ENCODE measurements around the gene VPS4A.

The VPS4A gene

GRCh38 chr16:69318177-69318910 lies 7.2 kb downstream of the VPS4A start:
- Histone ChIP-seq H3K9me3 (no peaks in the 10 kb centered on the region), H3K4me3 (no peak overlapping the region), H3K4me2 (no peak overlapping the region), H4K20me1 (peaks cover 99% of the 10 kb centered on the region), H3K27me3 (no peaks in the 10 kb centered on the region), H3K36me3 (peaks cover 100% of the 10 kb centered on the region), H3K9ac (no peak overlapping the region), H3K27ac (no peak overlapping the region), H3K4me1 (peaks cover 49% of the 10 kb centered on the region)
- no peak for TF ChIP-seq Cebpa-rat (IDR thresholded peaks at IDR 0.05)

- H3K4me3 ChIP-seq, result no peak overlapping the region
- no peaks in the 10 kb centered on the region for H3K9me3 ChIP-seq
- H3K4me1 ChIP-seq, result peaks cover 49% of the 10 kb centered on the region
- 0 out of 2 replicates have a peak overlapping the region, but pooled peaks have one; percentile 60 for H3K27ac ChIP-seq
- TF ChIP-seq Cebpa-rat (IDR thresholded peaks at IDR 0.05), result no peak
- H4K20me1 ChIP-seq, result peaks cover 99% of the 10 kb centered on the region
- no peak overlapping the region for H3K4me2 ChIP-seq
- H3K9ac ChIP-seq, result no peak overlapping the region
- peaks cover 100% of the 10 kb centered on the region for H3K36me3 ChIP-seq
- no peaks in the 10 kb centered on the region for H3K27me3 ChIP-seq
Measured at GRCh38 chr16:69318911-69319289, 7.8 kb downstream of the VPS4A start.

GRCh38 chr16:69319381-69319780 lies 8.2 kb downstream of the VPS4A start:
- no peak for TF ChIP-seq Cebpa-rat (IDR thresholded peaks at IDR 0.05)
- 0 out of 2 replicates have a peak overlapping the region, but pooled peaks have one; percentile 60 for H3K27ac ChIP-seq
- H3K9ac ChIP-seq, result no peak overlapping the region
- H4K20me1 ChIP-seq, result peaks cover 99% of the 10 kb centered on the region
- peaks cover 100% of the 10 kb centered on the region for H3K36me3 ChIP-seq
- H3K4me1 ChIP-seq, result peaks cover 49% of the 10 kb centered on the region
- no peaks in the 10 kb centered on the region for H3K9me3 ChIP-seq
- no peak overlapping the region for H3K4me2 ChIP-seq
- no peaks in the 10 kb centered on the region for H3K27me3 ChIP-seq
- no peak overlapping the region for H3K4me3 ChIP-seq

GRCh38 chr16:69319826-69320739 lies 8.9 kb downstream of the VPS4A start:
- Histone ChIP-seq H3K27ac (peak overlapping the region; percentile 60), H3K4me3 (peak overlapping the region; percentile 44; the same call in 1 of the 2 replicates), H3K4me1 (peaks cover 56% of the 10 kb centered on the region), H3K9ac (peak overlapping the region; percentile 33), H4K20me1 (peaks cover 99% of the 10 kb centered on the region), H3K36me3 (peaks cover 100% of the 10 kb centered on the region), H3K4me2 (peak overlapping the region; percentile 81), H3K9me3 (no peaks in the 10 kb centered on the region), H3K27me3 (no peaks in the 10 kb centered on the region)
- TF ChIP-seq Cebpa-rat (IDR thresholded peaks at IDR 0.05), result no peak

GRCh38 chr16:69320740-69321073 lies 9.6 kb downstream of the VPS4A start:
- peaks cover 99% of the 10 kb centered on the region for H4K20me1 ChIP-seq
- H3K36me3 ChIP-seq, result peaks cover 100% of the 10 kb centered on the region
- no peaks in the 10 kb centered on the region for H3K9me3 ChIP-seq
- peak overlapping the region; percentile 60 for H3K27ac ChIP-seq
- H3K27me3 ChIP-seq, result no peaks in the 10 kb centered on the region
- peaks cover 62% of the 10 kb centered on the region for H3K4me1 ChIP-seq
- peak overlapping the region; percentile 44; the same call in 1 of the 2 replicates for H3K4me3 ChIP-seq
- TF ChIP-seq Cebpa-rat (IDR thresholded peaks at IDR 0.05), result no peak
- H3K9ac ChIP-seq, result peak overlapping the region; percentile 33
- H3K4me2 ChIP-seq, result peak overlapping the region; percentile 81

GRCh38 chr16:69321080-69321479 lies 9.9 kb downstream of the VPS4A start:
- Histone ChIP-seq H3K4me2 (peak overlapping the region; percentile 81), H3K9me3 (no peaks in the 10 kb centered on the region), H3K9ac (peak overlapping the region; percentile 33), H3K4me3 (peak overlapping the region; percentile 44; the same call in 1 of the 2 replicates), H3K36me3 (peaks cover 100% of the 10 kb centered on the region), H3K4me1 (peaks cover 66% of the 10 kb centered on the region), H4K20me1 (peaks cover 99% of the 10 kb centered on the region), H3K27ac (peak overlapping the region; percentile 60), H3K27me3 (no peaks in the 10 kb centered on the region)
- no peak for TF ChIP-seq Cebpa-rat (IDR thresholded peaks at IDR 0.05)

GRCh38 chr16:69322343-69322742 lies 11.2 kb downstream of the VPS4A start:
- Histone ChIP-seq H3K4me1 (peaks cover 78% of the 10 kb centered on the region), H3K27ac (peak overlapping the region; percentile 55; the same call in 1 of the 2 replicates), H3K36me3 (peaks cover 100% of the 10 kb centered on the region), H4K20me1 (peaks cover 99% of the 10 kb centered on the region), H3K27me3 (no peaks in the 10 kb centered on the region), H3K4me2 (peak overlapping the region; percentile 81), H3K4me3 (peak overlapping the region; percentile 5; the same call in 1 of the 2 replicates), H3K9ac (peak overlapping the region; percentile 43), H3K9me3 (no peaks in the 10 kb centered on the region)
- no peak for TF ChIP-seq Cebpa-rat (IDR thresholded peaks at IDR 0.05)

GRCh38 chr16:69323415-69323814 lies 12.3 kb downstream of the VPS4A start:
- H4K20me1 ChIP-seq, result peaks cover 100% of the 10 kb centered on the region

GRCh38 chr16:69324013-69324531 lies 12.9 kb downstream of the VPS4A start:
- H3K27ac ChIP-seq, result peak overlapping the region; percentile 55
- H3K9me3 ChIP-seq, result no peaks in the 10 kb centered on the region
- H3K4me3 ChIP-seq, result no peak overlapping the region
- peak overlapping the region; percentile 81 for H3K4me2 ChIP-seq
- peaks cover 100% of the 10 kb centered on the region for H4K20me1 ChIP-seq
- TF ChIP-seq Cebpa-rat (IDR thresholded peaks at IDR 0.05), result no peak
- H3K27me3 ChIP-seq, result no peaks in the 10 kb centered on the region
- H3K36me3 ChIP-seq, result peaks cover 100% of the 10 kb centered on the region
- H3K4me1 ChIP-seq, result peaks cover 95% of the 10 kb centered on the region
- peak overlapping the region; percentile 27; the same call in 1 of the 2 replicates for H3K9ac ChIP-seq

More at GRCh38 chr16:69323415-69323814, 12.3 kb downstream of the VPS4A start:
- Histone ChIP-seq H3K4me1 (peaks cover 89% of the 10 kb centered on the region), H3K9me3 (no peaks in the 10 kb centered on the region), H3K9ac (0 out of 2 replicates have a peak overlapping the region, but pooled peaks have one; percentile 43), H3K4me2 (peak overlapping the region; percentile 81), H3K36me3 (peaks cover 100% of the 10 kb centered on the region), H3K27me3 (no peaks in the 10 kb centered on the region), H3K27ac (peak overlapping the region; percentile 55), H3K4me3 (no peak overlapping the region)
- TF ChIP-seq Cebpa-rat (IDR thresholded peaks at IDR 0.05), result no peak
